ENCODE data around the gene SLC7A1. TPM values are rescaled to one million over a fixed set of nuclear protein-coding genes. Genes with fewer than 3 reads are reported as not detected.

The SLC7A1 gene
- total and polyA plus RNA-seq, 3 donors from 2014 or later: 21.4 to 35.7 (median 27.0) TPM

GRCh38 chr13:29621051-29621800 is 25.7 kb upstream of the SLC7A1 start:
- DNase-seq: no peak
- Histone ChIP-seq H3K4me1 (no peaks in the 10 kb centered on the region), H3K27me3 (no peaks in the 10 kb centered on the region), H3K36me3 (ENCODE audit: low read depth, missing control alignments) (no peaks in the 10 kb centered on the region), H3K9me3 (no peaks in the 10 kb centered on the region), H3K4me3 (no peak overlapping the region), H3K27ac (no peak overlapping the region)
- 92 to 94% methylated on average over 4 of the region's 4 CpGs for WGBS, 2 donors
- TF ChIP-seq, protein P1, sequence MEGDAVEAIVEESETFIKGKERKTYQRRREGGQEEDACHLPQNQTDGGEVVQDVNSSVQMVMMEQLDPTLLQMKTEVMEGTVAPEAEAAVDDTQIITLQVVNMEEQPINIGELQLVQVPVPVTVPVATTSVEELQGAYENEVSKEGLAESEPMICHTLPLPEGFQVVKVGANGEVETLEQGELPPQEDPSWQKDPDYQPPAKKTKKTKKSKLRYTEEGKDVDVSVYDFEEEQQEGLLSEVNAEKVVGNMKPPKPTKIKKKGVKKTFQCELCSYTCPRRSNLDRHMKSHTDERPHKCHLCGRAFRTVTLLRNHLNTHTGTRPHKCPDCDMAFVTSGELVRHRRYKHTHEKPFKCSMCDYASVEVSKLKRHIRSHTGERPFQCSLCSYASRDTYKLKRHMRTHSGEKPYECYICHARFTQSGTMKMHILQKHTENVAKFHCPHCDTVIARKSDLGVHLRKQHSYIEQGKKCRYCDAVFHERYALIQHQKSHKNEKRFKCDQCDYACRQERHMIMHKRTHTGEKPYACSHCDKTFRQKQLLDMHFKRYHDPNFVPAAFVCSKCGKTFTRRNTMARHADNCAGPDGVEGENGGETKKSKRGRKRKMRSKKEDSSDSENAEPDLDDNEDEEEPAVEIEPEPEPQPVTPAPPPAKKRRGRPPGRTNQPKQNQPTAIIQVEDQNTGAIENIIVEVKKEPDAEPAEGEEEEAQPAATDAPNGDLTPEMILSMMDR (IDR thresholded peaks at IDR 0.05): no peak
- no peak for TF ChIP-seq POLR2A (IDR thresholded peaks at IDR 0.05)
- intact Hi-C loops (cut with DNase I; ENCODE audit: low total_unique reads): no loop called here

DNA sequence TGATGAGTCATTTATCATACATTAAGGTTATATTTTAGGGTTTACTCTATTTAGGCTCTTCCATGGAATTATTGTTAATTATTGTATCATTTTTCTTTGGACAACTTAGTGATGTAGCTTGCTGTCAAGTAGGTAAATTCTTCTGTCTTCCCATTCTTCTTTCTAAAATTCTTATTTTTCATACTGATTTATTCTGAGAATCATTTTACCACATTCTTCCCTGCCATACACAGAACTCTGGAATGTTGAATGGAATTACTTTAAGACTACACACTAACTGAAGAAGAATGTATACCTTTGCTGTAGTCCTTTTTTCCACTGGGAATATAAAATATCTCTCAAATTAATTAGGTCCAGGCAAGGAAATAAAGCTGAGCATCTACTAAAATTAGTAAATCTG is 24.5 kb upstream of the SLC7A1 start:
- intact Hi-C loops (cut with DNase I; ENCODE audit: low total_unique reads): no loop called here
- Histone ChIP-seq H3K4me1 (no peaks in the 10 kb centered on the region), H3K27ac (no peak overlapping the region), H3K27me3 (no peaks in the 10 kb centered on the region), H3K9me3 (no peaks in the 10 kb centered on the region), H3K4me3 (no peak overlapping the region), H3K36me3 (ENCODE audit: low read depth, missing control alignments) (no peaks in the 10 kb centered on the region)
- TF ChIP-seq, protein P1 (IDR thresholded peaks at IDR 0.05): no peak
- no peak for TF ChIP-seq POLR2A (IDR thresholded peaks at IDR 0.05)
- no peak for DNase-seq

DNA sequence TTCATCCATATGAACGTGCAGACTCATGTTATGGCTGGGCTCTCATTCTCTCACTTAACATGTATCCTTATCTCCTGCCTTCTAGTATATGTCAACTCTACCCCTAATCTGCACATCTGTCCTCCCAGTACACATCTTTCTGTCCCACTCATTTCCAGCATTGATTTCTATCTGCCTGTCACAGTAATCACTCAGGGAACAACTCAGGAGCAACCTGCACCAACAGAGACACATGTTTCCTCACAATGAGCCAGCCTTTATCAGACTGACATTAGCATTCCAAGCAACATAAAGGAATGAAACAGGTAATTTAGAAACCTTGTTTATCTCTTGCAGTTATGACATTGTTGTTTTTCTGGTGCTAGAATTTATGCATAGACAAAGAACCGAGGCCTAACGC is 17.6 kb upstream of the SLC7A1 start:
- no peak for TF ChIP-seq POLR2A (IDR thresholded peaks at IDR 0.05)
- TF ChIP-seq, protein P1 (IDR thresholded peaks at IDR 0.05): no peak
- no peaks in the 10 kb centered on the region for H3K27me3 ChIP-seq
- H3K27ac ChIP-seq: no peak overlapping the region
- intact Hi-C loops (cut with DNase I; ENCODE audit: low total_unique reads): no loop called here
- H3K4me3 ChIP-seq: no peak overlapping the region
- H3K36me3 ChIP-seq (ENCODE audit: low read depth, missing control alignments): no peaks in the 10 kb centered on the region
- WGBS, 2 donors: 84 to 91% methylated on average over 3 of the region's 3 CpGs
- H3K4me1 ChIP-seq: no peaks in the 10 kb centered on the region
- H3K9me3 ChIP-seq: no peaks in the 10 kb centered on the region
- DNase-seq: no peak

DNA sequence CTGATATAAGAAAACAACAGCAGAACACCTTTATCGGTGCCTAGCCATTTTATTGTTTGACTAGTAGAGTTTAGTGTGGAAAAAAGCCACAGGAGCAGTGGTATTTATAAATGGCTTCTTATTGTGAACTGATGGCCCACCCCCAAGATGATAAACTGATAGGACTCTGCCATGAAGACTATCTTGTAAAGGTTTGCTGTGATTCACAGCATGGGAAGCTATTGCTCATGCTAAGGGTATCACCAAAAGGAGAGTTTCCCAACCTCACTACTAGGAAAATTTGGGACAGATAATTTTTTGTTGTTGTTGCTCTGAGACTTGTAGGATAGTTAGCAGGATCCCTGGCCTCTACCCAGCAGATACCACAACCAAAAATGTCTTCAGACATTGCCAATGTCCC is 12.0 kb upstream of the SLC7A1 start:
- Histone ChIP-seq H3K27ac (no peak overlapping the region), H3K36me3 (ENCODE audit: low read depth, missing control alignments) (no peaks in the 10 kb centered on the region), H3K4me1 (no peaks in the 10 kb centered on the region), H3K4me3 (no peak overlapping the region), H3K9me3 (no peaks in the 10 kb centered on the region), H3K27me3 (no peaks in the 10 kb centered on the region)
- 100% methylated on average over 1 of the region's 1 CpG for WGBS, 2 donors
- intact Hi-C loops (cut with DNase I; ENCODE audit: low total_unique reads): no loop called here
- TF ChIP-seq, protein P1 (IDR thresholded peaks at IDR 0.05): no peak
- no peak for TF ChIP-seq POLR2A (IDR thresholded peaks at IDR 0.05)
- DNase-seq: no peak
